ENCODE results near the gene CSF2.
"Not testable (repeated sequence)": the region's sequence is repeated elsewhere in the genome, so short reads cannot be mapped to it uniquely, and the experiment has no call there.

The CSF2 gene

GRCh38 chr5:132114150-132115121, 40.8 kb downstream of the CSF2 start:
- no peak for DNase-seq

- DNase-seq = no peak
These were observed 41.8 kb downstream of the CSF2 start for GRCh38 chr5:132115375-132115774.

GRCh38 chr5:132116072-132116471, 42.5 kb downstream of the CSF2 start:
- DNase-seq = no peak

GRCh38 chr5:132116909-132117489, 43.4 kb downstream of the CSF2 start:
- not testable (repeated sequence) for DNase-seq

- not testable (repeated sequence) for DNase-seq
These were observed 47.1 kb downstream of the CSF2 start for GRCh38 chr5:132120717-132121116.

- not testable (repeated sequence) for DNase-seq
These were observed 49.4 kb downstream of the CSF2 start for GRCh38 chr5:132122971-132123370.

GRCh38 chr5:132123578-132123977, 50.0 kb downstream of the CSF2 start:
- not testable (repeated sequence) for DNase-seq

All from activated naive CD4-positive, alpha-beta T cell treated with Interleukin-2 at 50 U/mL for 16 hours (primary cell).